Medulla oblongata (tissue), 1 donor: ENCODE measurements around the gene FAM228B.
"Not testable (repeated sequence)": the region's sequence is repeated elsewhere in the genome, so short reads cannot be mapped to it uniquely, and the experiment has no call there.

ENCODE experiments used
- DNase-seq: peaks from one replicate; pipeline ENCODE4 v3.0.0-alpha.2; 2015; ENCODE audit errors: extremely low spot score

FAM228B gene

GRCh38 chr2:24159708-24160107, 36.4 kb downstream of the FAM228B start:
- DNase-seq: no peak

DNA sequence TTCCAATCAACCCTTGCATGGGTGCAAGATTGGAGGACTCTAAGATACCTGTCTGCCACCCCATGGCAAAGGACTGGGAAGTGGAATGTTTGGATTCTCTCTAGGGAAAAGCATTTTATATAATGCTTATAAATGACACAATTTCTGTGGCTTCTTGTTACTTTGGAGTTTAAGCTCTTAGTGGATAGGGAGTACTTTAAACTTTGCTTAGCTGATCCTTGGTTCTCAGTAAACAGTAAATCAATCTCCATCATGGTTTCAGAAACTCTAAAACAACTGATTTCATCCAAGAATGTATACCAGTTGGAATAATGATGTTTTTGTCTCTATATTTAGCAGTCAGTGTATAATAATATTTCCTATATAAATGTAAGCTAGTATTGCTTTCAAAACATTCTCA, 37.5 kb downstream of the FAM228B start:
- DNase-seq: no peak

GRCh38 chr2:24162494-24162893, 39.2 kb downstream of the FAM228B start:
- no peak for DNase-seq

- no peak for DNase-seq
Measured at GRCh38 chr2:24163186-24163585, 39.9 kb downstream of the FAM228B start.

- no peak for DNase-seq
Measured at GRCh38 chr2:24163601-24164000, 40.3 kb downstream of the FAM228B start.

DNA sequence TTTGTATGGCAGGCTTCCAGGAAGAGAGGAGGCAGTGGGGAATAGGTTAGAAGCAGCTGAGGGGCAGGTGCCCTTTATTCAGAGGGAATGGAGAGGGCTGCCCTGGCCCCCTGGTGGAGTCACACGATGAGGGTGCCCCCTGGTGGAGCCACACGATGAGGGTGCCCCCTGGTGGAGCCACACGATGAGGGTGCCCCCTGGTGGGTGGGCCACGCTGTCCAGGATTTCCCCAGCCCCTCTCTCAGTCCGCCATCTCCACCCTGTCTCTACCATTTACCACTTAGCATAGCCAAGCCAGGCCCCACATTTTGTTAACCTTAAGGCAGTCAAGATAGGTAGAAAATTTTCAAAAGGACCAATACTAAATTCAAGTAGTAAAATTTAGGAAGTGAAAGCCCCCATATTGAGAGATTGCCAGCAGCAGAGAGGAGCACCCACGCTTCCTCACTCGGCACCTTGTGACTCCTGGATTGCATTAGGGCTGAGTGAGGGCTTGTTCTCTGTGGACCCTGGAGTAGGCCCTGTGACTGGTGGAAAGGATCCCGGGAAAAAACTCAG, 41.2 kb downstream of the FAM228B start:
- peak; percentile 69 for DNase-seq

GRCh38 chr2:24169023-24169422, 45.8 kb downstream of the FAM228B start:
- DNase-seq: no peak

DNA sequence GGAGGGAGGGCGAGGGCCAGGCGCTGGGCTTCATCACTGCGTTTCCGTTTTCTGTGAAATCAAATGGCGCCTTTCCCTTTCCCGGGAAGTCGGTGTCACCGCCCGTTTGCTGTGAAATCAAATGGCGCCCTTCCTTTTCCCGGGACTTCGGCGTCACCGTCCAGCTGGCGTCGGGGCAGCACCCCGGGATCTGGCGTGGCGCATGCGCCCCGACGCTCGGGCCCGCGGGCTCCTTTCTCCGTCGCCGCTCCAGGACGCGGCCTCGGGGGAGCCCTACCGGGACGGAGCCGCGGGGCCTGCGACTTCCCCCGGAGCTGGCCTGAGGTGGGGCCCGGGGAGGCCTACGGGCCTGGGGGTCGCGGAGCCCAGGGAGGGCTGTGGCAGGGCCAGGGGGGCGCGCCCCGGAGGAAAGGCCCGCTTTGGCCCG, 51.6 kb downstream of the FAM228B start, which contains the start of gene FAM228A:
TSS of gene FAM228A (plus strand) at position 203 of the 427 bp plus-strand sequence. CDS start 428 bp downstream, outside the sequence.
- DNase-seq: no peak

DNA sequence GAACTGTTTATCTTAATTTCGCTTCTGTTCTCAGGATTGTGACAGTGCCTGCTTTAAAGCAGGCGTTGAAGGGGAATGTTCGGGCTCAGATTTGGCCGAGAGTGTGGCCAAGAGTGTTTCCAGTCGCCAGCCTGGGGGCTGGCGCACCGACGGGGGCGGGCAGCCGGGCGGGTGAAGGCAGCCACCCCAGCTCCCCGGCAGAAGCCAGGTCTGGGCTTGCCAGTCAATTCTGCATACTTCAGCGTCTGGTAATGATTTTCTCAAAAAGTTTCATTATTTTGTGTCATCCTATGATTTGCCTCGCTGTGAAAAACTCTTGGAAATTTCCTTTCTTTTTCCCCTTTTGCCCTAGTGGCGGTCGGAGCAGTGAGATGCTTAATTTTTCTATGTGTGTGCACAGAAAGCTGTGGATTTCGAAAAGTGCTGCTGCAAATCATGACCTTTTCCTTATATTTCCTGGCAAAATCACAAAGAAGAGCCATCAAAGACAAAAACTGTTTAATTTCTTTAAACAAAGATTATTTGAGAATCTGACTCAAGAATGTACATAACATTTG, 52.4 kb downstream of the FAM228B start:
- no peak for DNase-seq

DNA sequence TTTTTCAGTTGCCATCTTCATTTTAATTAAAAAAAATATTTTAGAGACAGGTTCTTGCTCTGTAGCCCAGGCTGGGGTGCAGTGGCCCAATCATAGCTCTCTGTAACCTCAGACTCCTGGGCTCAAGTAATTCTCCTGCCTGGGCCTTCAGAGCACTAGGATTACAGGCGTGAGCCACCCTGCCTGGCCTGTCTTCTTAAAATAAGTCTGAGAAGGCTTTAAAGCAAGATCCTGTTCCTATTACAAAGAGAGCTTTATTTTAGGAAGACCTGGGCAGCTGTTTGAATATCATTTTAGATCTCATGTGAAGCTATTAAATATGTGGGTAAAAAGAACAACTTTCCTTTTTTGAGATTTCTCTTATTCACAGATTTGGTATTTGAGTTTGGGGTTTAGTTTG, 53.1 kb downstream of the FAM228B start:
- DNase-seq: no peak

DNA sequence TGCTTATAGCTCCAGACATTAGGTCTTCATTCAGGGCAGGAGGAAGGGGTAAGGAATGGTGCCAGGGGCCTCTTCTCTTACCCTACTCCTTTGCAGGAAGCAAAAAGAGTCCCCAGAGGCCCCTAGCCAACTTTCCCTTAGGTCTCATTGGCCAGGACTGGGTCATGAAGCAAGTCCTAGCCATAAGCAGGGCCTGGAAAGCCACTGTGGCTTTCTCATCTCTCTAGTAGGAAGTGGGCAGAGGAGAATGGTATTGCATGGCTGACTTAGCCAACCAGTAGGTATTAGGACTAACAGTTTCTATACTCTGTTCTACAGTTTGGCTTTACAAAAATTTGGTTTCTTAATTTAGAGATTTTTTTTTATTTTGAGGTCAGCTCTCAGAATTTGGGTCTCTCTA, 56.4 kb downstream of the FAM228B start:
- no peak for DNase-seq

GRCh38 chr2:24181849-24182248, 58.6 kb downstream of the FAM228B start:
- DNase-seq: no peak

GRCh38 chr2:24182507-24182906, 59.2 kb downstream of the FAM228B start:
- DNase-seq: no peak

GRCh38 chr2:24183366-24184069, 60.2 kb downstream of the FAM228B start:
- DNase-seq: no peak

DNA sequence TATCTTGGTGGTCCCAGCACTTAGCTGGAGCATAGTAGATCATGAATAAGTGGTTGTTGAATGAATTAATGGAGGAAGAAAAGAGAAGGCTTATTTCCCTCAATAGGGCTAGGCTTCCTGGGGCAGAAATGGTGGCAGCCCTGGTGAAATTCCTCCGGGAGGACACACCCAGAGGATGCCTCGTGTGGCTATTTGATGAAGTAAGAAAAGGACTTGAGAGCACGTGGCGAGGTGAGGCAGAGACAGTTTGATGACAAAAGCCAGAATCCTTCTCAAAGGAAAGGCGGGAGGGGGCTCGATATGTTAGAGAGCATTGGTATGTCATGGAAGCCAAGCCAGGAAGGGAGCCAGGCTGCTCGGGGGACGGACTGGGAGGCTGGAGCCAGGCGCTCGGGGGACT, 66.3 kb downstream of the FAM228B start:
- DNase-seq: no peak

- DNase-seq: no peak
Measured at GRCh38 chr2:24190503-24190902, 67.2 kb downstream of the FAM228B start.

DNA sequence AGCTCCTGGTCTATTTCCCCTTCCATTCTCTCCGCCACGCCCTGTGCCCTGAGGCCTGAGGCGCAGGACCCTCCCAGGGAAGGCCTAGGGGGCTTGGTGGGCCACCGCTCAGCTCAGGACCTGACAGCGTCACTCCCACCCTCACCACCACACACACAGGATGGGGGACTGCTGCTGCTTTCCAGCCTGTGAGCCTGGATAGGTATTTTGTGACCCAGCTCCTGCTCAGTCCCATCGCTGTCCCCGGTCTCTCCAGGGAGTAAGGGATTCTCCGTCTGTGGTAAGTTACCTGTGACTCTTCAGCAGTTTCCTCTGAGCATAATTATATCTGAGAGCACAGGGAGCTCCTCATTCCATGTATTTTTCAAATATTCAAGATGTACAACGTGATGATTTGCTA, 67.9 kb downstream of the FAM228B start:
- DNase-seq: no peak

GRCh38 chr2:24191848-24192247, 68.6 kb downstream of the FAM228B start:
- no peak for DNase-seq

GRCh38 chr2:24197213-24197612, 73.9 kb downstream of the FAM228B start:
- DNase-seq: not testable (repeated sequence)

DNA sequence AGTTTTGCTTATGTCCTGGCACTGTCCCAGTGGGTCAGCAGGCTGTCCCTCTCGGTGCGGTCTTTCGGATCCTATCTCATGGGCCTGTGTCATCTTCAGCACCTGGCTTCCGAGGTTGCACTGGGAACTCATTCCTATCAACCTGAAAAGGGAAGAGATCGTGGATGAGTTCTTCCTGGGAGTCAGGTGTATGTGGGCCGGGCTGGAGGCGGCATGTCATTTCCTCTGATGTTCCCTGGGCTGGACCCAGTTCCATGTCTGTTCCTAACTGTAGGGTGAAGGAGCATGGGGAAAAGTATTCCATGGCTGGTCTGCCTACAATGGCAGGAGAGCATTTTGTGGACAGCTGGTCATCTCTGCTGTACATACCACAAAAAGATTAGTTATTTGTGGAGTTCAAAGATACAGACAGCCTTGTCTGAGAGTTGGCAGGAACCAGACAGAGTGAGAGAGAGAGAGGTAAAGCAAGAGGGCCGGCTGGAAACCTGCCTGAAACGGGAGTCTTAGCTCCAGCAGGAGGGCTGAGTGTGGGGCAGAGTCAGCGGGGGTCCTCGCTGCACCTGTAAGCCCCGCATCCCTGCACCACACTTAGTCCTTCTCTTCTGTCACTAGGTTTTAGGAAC, 76.8 kb downstream of the FAM228B start:
- DNase-seq: no peak

DNA sequence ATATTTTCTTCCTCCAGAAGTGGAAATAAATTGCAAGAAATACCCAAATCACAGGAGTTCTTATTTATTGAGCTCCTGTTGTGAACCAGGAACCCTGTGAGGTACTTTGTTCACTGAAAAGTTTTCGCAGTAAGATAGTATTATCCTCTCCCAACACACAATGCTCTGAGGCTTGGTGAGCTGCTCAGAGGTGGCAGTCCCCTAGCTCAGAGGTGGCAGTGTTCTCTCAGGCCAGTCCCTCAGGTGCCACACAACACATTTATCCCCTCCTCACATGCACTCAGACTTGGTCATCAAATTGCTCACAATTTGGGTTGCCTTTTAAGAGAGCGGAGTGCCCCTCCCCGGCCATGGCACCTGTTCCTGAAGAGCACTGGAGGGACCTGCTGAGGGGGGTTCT, 77.5 kb downstream of the FAM228B start:
- no peak for DNase-seq

DNA sequence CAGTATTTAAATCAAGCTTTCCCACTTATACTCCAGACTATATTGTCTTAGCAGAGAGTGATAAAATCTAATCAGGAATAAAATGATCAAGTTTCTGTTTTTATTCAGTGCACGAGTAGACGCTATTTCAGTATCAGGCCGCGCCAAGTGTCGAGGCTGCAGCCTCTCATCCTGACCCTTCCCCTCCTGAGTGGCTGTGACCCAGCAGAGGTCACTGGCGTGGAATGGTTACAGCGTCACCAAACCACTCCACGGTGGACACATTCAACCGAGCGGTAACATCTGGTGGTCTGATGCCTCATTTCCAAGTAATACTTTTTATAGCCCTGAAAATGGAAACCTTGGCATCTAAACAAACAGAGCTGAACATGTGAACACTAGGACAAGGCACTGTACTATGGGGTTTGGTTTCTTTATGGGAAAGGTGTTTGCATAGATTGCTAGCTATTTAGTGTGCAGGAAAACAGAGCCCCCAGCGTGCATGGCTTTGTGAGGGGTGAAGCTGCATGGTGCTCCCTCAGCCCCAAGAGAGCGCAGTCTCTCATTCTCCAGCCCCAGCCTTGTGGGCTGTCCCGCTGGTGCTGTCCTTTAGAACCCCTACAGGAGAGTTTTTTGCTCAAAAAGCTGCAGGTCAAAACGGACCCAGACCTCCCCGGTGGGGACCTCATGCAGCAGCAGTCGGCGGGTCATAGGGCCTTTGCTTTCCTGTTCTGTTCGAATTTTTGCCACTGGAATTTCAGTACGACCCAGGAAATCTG, 79.9 kb downstream of the FAM228B start:
- DNase-seq: no peak
